Measurements from ENCODE around the gene ATF2.

The ATF2 gene

DNA sequence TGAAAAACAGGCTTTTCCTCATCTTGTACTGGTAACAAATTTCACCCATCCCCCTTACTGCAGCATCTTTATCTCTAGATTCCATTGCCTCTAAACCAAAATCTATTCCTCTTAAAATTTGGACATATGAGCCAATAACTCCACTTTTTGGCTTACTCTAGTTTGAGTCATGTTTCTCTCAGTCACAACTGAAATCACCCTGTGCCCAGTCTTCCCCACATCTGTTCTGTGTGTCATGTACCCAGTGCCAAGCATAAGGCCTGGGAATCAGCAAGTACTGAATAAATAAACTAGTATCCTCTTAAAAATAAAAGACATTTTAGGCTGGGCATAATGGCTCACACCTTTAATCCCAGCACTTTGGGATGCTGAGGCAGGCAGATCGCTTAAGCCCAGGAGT is 142.1 kb downstream of the ATF2 start:
- no peak for DNase-seq (ENCODE audit: low spot score)

DNA sequence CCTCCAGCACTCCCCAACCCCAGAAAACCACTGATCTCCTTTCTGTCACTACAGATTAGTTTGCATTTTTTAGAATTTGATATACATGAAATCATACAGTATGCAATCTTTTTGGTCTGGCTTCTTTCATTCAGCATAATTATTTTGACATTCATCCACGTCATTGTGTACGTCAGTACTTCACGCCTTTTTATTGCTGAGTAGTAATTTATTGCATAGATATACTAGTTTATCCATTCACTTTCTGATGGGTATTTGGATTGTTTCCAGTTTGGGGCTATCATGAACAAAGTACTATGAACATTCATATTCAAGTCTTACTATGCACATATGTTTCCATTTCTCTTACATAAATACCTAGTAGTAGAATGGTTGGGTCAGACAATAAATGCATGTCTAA is 142.8 kb downstream of the ATF2 start:
- DNase-seq (ENCODE audit: low spot score): no peak

GRCh38 chr2:175022923-175023322 is 145.1 kb downstream of the ATF2 start:
- DNase-seq (ENCODE audit: low spot score): no peak

All from HuH-7.5 (cell line).